Astrocyte (in vitro differentiated cells and primary cell): Measurements from ENCODE around the gene SYNPO2. TPM values are rescaled to one million over a fixed set of nuclear protein-coding genes. Genes with fewer than 3 reads are reported as not detected.
"Not testable (repeated sequence)": the region's sequence is repeated elsewhere in the genome, so short reads cannot be mapped to it uniquely, and the experiment has no call there.

ENCODE experiments used
- DNase-seq: peaks from one replicate; pipeline ENCODE4 v3.0.0-alpha.2; 2010; ENCODE audit warnings: low read depth
- FAIRE-seq: peaks from 2 replicates; lab custom pipeline; 2011; peaks lifted over from hg19 to GRCh38; lab: Jason Lieb, UNC
- H2AFZ ChIP-seq: 2 replicates; pipeline ENCODE4 v1.6.0; 2012; ENCODE audit warnings: low read depth, low read length, inconsistent platforms
- H3K27ac ChIP-seq: 2 replicates; pipeline ENCODE4 v1.5.1; 2011; ENCODE audit warnings: low read depth, low read length, inconsistent platforms
- H3K27me3 ChIP-seq: 2 replicates; pipeline ENCODE4 v1.6.0; 2011; ENCODE audit warnings: low read length, inconsistent platforms; ENCODE audit not compliant: insufficient read depth
- H3K36me3 ChIP-seq: 2 replicates; pipeline ENCODE4 v1.5.1; 2011; ENCODE audit warnings: low read length, inconsistent platforms; ENCODE audit not compliant: insufficient read depth
- H3K4me1 ChIP-seq: 2 replicates; pipeline ENCODE4 v1.5.1; 2011; ENCODE audit warnings: low read length, inconsistent platforms; ENCODE audit not compliant: insufficient read depth
- H3K4me2 ChIP-seq: 2 replicates; pipeline ENCODE4 v1.6.0; 2012; ENCODE audit warnings: low read length, inconsistent platforms
- H3K4me3 ChIP-seq: 2 replicates; pipeline ENCODE4 v1.5.1; 2011; ENCODE audit warnings: low read depth, mild to moderate bottlenecking, low read length, inconsistent platforms; ENCODE audit not compliant: insufficient read depth
- H3K79me2 ChIP-seq: 2 replicates; pipeline ENCODE4 v1.6.0; 2012; ENCODE audit warnings: mild to moderate bottlenecking, low read length, inconsistent platforms; ENCODE audit not compliant: insufficient read depth
- H3K9ac ChIP-seq: 2 replicates; pipeline ENCODE4 v1.6.0; 2012; ENCODE audit warnings: mild to moderate bottlenecking, low read length, inconsistent platforms
- H3K9me3 ChIP-seq: 2 replicates; pipeline ENCODE4 v1.5.1; 2012; ENCODE audit warnings: low read depth, mild to moderate bottlenecking, low read length, inconsistent platforms; ENCODE audit not compliant: insufficient read depth
- H4K20me1 ChIP-seq: 2 replicates; pipeline ENCODE4 v1.6.0; 2012; ENCODE audit warnings: low read length, inconsistent platforms; ENCODE audit not compliant: insufficient read depth
- H3K27ac Mint-ChIP-seq: one replicate; pipeline ENCODE4 v1.8.0; 2021; ENCODE audit warnings: mild to moderate bottlenecking, mixed read lengths; ENCODE audit not compliant: unreplicated experiment
- H3K27me3 Mint-ChIP-seq: one replicate; pipeline ENCODE4 v1.8.0; 2021; ENCODE audit warnings: low read depth, mixed read lengths; ENCODE audit not compliant: unreplicated experiment
- H3K36me3 Mint-ChIP-seq: one replicate; pipeline ENCODE4 v1.8.0; 2021; ENCODE audit warnings: low read depth, mixed read lengths; ENCODE audit not compliant: unreplicated experiment
- H3K4me1 Mint-ChIP-seq: one replicate; pipeline ENCODE4 v1.8.0; 2021; ENCODE audit warnings: low read depth, mixed read lengths; ENCODE audit not compliant: unreplicated experiment
- H3K4me3 Mint-ChIP-seq: one replicate; pipeline ENCODE4 v1.8.0; 2021; ENCODE audit warnings: mild to moderate bottlenecking, moderate library complexity, mixed read lengths; ENCODE audit not compliant: unreplicated experiment
- H3K9me3 Mint-ChIP-seq: one replicate; pipeline ENCODE4 v1.8.0; 2021; ENCODE audit warnings: mild to moderate bottlenecking, mixed read lengths; ENCODE audit not compliant: unreplicated experiment
- EZH2 ChIP-seq: IDR thresholded peaks from 2 replicates; pipeline ENCODE4 v1.6.1; 2012; ENCODE audit warnings: mild to moderate bottlenecking, low read length, inconsistent platforms; ENCODE audit not compliant: insufficient read depth
- total RNA-seq: library from RNA; stranded (reverse); gene quantifications from 2 replicates; pipeline ENCODE4 v1.2.1, GENCODE V29; 2021
- TF ChIP-seq, protein P1 (sequence below): IDR thresholded peaks from 2 replicates; pipeline ENCODE4 v1.5.1; 2011; ENCODE audit warnings: low read depth, mild to moderate bottlenecking, inconsistent platforms, low read length, moderate library complexity; ENCODE audit not compliant: insufficient read depth

SYNPO2 gene
- total RNA-seq, 1 donor from 2014 or later: 4.2 TPM

DNA sequence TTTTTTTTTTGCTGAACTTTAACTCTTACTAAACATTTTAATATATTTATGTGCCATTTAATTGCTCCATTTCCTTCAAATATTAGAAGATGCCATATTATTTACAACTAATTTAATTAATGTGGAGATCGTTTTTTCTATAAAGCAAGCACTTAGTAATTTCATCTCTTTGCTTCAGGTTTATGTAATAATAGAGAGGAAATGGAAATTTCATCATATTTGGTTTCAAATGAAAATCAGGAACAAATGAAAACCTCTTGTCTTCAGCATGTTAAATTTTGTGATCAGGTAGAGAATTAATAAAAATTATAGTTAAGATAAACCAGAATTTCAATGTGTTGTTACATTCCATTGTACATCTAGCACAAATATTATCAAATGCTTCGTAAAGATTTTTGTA lies 120.1 kb downstream of the SYNPO2 start:
- no peak overlapping the region for H3K9ac ChIP-seq
- no peaks in the 10 kb centered on the region for H3K27me3 ChIP-seq
- Mint-ChIP-seq H3K36me3 (no peaks in the 10 kb centered on the region), H3K27me3 (no peaks in the 10 kb centered on the region), H3K4me1 (no peaks in the 10 kb centered on the region), H3K27ac (no peak overlapping the region), H3K9me3 (no peaks in the 10 kb centered on the region), H3K4me3 (no peak overlapping the region)
- no peaks in the 10 kb centered on the region for H4K20me1 ChIP-seq
- no peak overlapping the region for H3K4me2 ChIP-seq
- H3K9me3 ChIP-seq: no peaks in the 10 kb centered on the region
- DNase-seq (no peak), FAIRE-seq (no peak)
- H2AFZ ChIP-seq: no peak overlapping the region
- no peak for TF ChIP-seq EZH2
- TF ChIP-seq, protein P1, sequence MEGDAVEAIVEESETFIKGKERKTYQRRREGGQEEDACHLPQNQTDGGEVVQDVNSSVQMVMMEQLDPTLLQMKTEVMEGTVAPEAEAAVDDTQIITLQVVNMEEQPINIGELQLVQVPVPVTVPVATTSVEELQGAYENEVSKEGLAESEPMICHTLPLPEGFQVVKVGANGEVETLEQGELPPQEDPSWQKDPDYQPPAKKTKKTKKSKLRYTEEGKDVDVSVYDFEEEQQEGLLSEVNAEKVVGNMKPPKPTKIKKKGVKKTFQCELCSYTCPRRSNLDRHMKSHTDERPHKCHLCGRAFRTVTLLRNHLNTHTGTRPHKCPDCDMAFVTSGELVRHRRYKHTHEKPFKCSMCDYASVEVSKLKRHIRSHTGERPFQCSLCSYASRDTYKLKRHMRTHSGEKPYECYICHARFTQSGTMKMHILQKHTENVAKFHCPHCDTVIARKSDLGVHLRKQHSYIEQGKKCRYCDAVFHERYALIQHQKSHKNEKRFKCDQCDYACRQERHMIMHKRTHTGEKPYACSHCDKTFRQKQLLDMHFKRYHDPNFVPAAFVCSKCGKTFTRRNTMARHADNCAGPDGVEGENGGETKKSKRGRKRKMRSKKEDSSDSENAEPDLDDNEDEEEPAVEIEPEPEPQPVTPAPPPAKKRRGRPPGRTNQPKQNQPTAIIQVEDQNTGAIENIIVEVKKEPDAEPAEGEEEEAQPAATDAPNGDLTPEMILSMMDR: no peak
- no peak overlapping the region for H3K27ac ChIP-seq
- no peak overlapping the region for H3K4me3 ChIP-seq
- no peaks in the 10 kb centered on the region for H3K79me2 ChIP-seq
- H3K4me1 ChIP-seq: no peaks in the 10 kb centered on the region
- no peaks in the 10 kb centered on the region for H3K36me3 ChIP-seq

DNA sequence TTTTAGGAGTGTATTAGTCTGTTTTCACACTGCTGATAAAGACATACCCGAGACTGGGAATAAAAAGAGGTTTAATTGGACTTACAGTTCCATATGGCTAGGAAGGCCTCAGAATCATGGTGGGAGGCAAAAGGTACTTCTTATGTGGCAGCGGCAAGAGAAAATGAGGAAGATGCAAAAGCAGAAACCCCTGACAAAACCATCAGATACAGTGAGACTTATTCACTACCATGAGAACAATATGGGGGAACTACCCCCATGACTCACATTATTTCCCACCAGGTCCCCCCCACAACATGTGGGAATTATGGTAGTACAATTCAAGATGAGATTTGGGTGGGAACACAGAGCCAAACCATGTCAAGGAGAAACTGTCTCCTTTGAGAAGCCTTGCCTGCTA lies 121.6 kb downstream of the SYNPO2 start:
- H3K79me2 ChIP-seq, H3K4me2 ChIP-seq, H3K4me1 ChIP-seq, DNase-seq, H3K4me3 ChIP-seq, H2AFZ ChIP-seq, H3K27ac Mint-ChIP-seq, H3K9ac ChIP-seq, FAIRE-seq, H3K4me1 Mint-ChIP-seq, H3K27me3 Mint-ChIP-seq, H3K36me3 Mint-ChIP-seq, H3K27ac ChIP-seq, H3K9me3 Mint-ChIP-seq, H4K20me1 ChIP-seq, H3K27me3 ChIP-seq, H3K9me3 ChIP-seq, H3K36me3 ChIP-seq, H3K4me3 Mint-ChIP-seq: not testable (repeated sequence)

DNA sequence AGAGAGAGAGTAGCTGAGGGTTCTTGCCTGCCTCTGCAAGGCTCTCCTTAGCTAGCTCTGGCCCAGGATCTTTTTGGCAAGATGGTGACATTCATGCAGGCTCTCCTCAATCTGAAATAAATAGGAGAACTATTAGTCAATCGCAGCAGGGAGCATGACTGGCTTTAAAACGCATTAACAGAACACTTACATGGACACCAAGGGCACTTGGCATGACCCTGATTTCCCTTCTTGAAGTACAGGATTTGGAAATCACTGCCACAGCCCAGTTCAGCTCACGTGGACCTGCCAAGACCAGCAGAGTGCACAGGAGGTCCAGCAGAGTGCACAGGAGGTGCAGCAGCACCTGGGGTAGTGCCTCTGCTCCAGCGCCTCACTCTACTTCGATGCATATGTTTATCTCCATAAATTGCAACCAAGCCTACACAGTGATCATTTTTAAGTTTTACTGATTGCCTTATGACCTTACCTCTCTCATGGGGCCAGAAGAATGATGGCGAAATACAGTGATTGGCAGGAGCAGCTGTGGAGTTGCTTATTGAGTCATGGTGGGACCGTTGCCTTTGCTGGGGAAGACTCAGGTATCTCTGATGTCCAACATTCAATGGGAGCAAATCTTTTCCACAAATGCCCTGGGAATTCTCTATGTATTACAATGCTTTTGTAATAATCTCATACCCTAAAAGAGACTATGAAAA lies 122.4 kb downstream of the SYNPO2 start:
- H3K9me3 Mint-ChIP-seq: no peaks in the 10 kb centered on the region
- no peak overlapping the region for H3K9ac ChIP-seq
- no peak overlapping the region for H3K27ac Mint-ChIP-seq
- H3K4me2 ChIP-seq: no peak overlapping the region
- no peak for TF ChIP-seq EZH2
- TF ChIP-seq, protein P1: no peak
- H3K9me3 ChIP-seq: no peaks in the 10 kb centered on the region
- H3K4me1 Mint-ChIP-seq: peaks cover 4% of the 10 kb centered on the region
- H3K36me3 Mint-ChIP-seq: no peaks in the 10 kb centered on the region
- H3K79me2 ChIP-seq: no peaks in the 10 kb centered on the region
- H3K4me3 Mint-ChIP-seq: no peak overlapping the region
- no peak for DNase-seq
- no peaks in the 10 kb centered on the region for H3K27me3 Mint-ChIP-seq
- no peaks in the 10 kb centered on the region for H3K36me3 ChIP-seq
- no peaks in the 10 kb centered on the region for H4K20me1 ChIP-seq
- no peak overlapping the region for H3K4me3 ChIP-seq
- no peak for FAIRE-seq
- H2AFZ ChIP-seq: no peak overlapping the region
- H3K27me3 ChIP-seq: no peaks in the 10 kb centered on the region
- H3K27ac ChIP-seq: no peak overlapping the region
- no peaks in the 10 kb centered on the region for H3K4me1 ChIP-seq
